ENCODE measurements around the gene NACA2.

Gene NACA2

GRCh38 chr17:61582593-61582992 is 8.4 kb downstream of the NACA2 start:
- Histone ChIP-seq H3K4me3 (ENCODE audit: low read length) (no peak overlapping the region), H3K9me2 (replicated peaks; ENCODE audit: control insufficient read depth, low read length) (no peaks in the 10 kb centered on the region), H3K79me2 (ENCODE audit: control insufficient read depth, low read length) (no peaks in the 10 kb centered on the region), H3K27ac (ENCODE audit: low read depth, low read length) (no peak overlapping the region), H3K4me1 (ENCODE audit: control insufficient read depth, low read length) (peaks cover 5% of the 10 kb centered on the region), H3K9me3 (ENCODE audit: control insufficient read depth, insufficient read depth, low read length) (no peaks in the 10 kb centered on the region), H4K20me1 (ENCODE audit: control insufficient read depth, insufficient read depth, low read depth, low read length) (no peaks in the 10 kb centered on the region), H3K36me3 (ENCODE audit: control insufficient read depth, low read length) (no peaks in the 10 kb centered on the region), H3F3A (ENCODE audit: control insufficient read depth, insufficient read depth) (no peaks in the 10 kb centered on the region), H3K4me2 (ENCODE audit: low read length) (no peak overlapping the region), H3K27me3 (ENCODE audit: control insufficient read depth, low read length) (peaks cover 10% of the 10 kb centered on the region; the same call in 1 of the 2 replicates)
- no peak for TF ChIP-seq EZH2phosphoT487 (IDR thresholded peaks at IDR 0.05; ENCODE audit: borderline replicate concordance, low read length)
- TF ChIP-seq CTCF (IDR thresholded peaks at IDR 0.05; ENCODE audit: low read depth, low read length, poor library complexity, severe bottlenecking): no peak

GRCh38 chr17:61581611-61582349 is 9.2 kb downstream of the NACA2 start:
- H3F3A ChIP-seq (ENCODE audit: control insufficient read depth, insufficient read depth): no peaks in the 10 kb centered on the region
- no peaks in the 10 kb centered on the region for H3K9me3 ChIP-seq (ENCODE audit: control insufficient read depth, insufficient read depth, low read length)
- H3K27ac ChIP-seq (ENCODE audit: low read depth, low read length): no peak overlapping the region
- no peaks in the 10 kb centered on the region for H3K9me2 ChIP-seq (replicated peaks; ENCODE audit: control insufficient read depth, low read length)
- no peaks in the 10 kb centered on the region for H3K36me3 ChIP-seq (ENCODE audit: control insufficient read depth, low read length)
- TF ChIP-seq EZH2phosphoT487 (IDR thresholded peaks at IDR 0.05; ENCODE audit: borderline replicate concordance, low read length): no peak
- TF ChIP-seq CTCF (IDR thresholded peaks at IDR 0.05; ENCODE audit: low read depth, low read length, poor library complexity, severe bottlenecking): no peak
- no peak overlapping the region for H3K4me3 ChIP-seq (ENCODE audit: low read length)
- H3K4me2 ChIP-seq (ENCODE audit: low read length): no peak overlapping the region
- no peaks in the 10 kb centered on the region for H3K4me1 ChIP-seq (ENCODE audit: control insufficient read depth, low read length)
- peaks cover 10% of the 10 kb centered on the region; the same call in 1 of the 2 replicates for H3K27me3 ChIP-seq (ENCODE audit: control insufficient read depth, low read length)
- no peaks in the 10 kb centered on the region for H3K79me2 ChIP-seq (ENCODE audit: control insufficient read depth, low read length)
- no peaks in the 10 kb centered on the region for H4K20me1 ChIP-seq (ENCODE audit: control insufficient read depth, insufficient read depth, low read depth, low read length)

- Histone ChIP-seq H3F3A (ENCODE audit: control insufficient read depth, insufficient read depth) (no peaks in the 10 kb centered on the region), H3K9me2 (replicated peaks; ENCODE audit: control insufficient read depth, low read length) (no peaks in the 10 kb centered on the region), H3K4me2 (ENCODE audit: low read length) (no peak overlapping the region), H3K4me3 (ENCODE audit: low read length) (no peak overlapping the region), H3K27ac (ENCODE audit: low read depth, low read length) (no peak overlapping the region), H4K20me1 (ENCODE audit: control insufficient read depth, insufficient read depth, low read depth, low read length) (no peaks in the 10 kb centered on the region), H3K9me3 (ENCODE audit: control insufficient read depth, insufficient read depth, low read length) (no peaks in the 10 kb centered on the region), H3K79me2 (ENCODE audit: control insufficient read depth, low read length) (no peaks in the 10 kb centered on the region), H3K4me1 (ENCODE audit: control insufficient read depth, low read length) (no peaks in the 10 kb centered on the region), H3K27me3 (ENCODE audit: control insufficient read depth, low read length) (peaks cover 14% of the 10 kb centered on the region), H3K36me3 (ENCODE audit: control insufficient read depth, low read length) (no peaks in the 10 kb centered on the region)
- TF ChIP-seq EZH2phosphoT487 (IDR thresholded peaks at IDR 0.05; ENCODE audit: borderline replicate concordance, low read length) (no peak), CTCF (IDR thresholded peaks at IDR 0.05; ENCODE audit: low read depth, low read length, poor library complexity, severe bottlenecking) (no peak)
These were observed 10.5 kb downstream of the NACA2 start for GRCh38 chr17:61580502-61580901.
